Suprapubic skin (tissue), 4 donors: Measurements from ENCODE around the gene LIMA1. TPM values are rescaled to one million over a fixed set of nuclear protein-coding genes. Genes with fewer than 3 reads are reported as not detected.
"Not testable (repeated sequence)": the region's sequence is repeated elsewhere in the genome, so short reads cannot be mapped to it uniquely, and the experiment has no call there.

Experiments used
- DNase-seq, 2 donors: peaks; one replicate each; pipeline ENCODE4 v3.0.0-alpha.2; 2019; ENCODE audit warnings: low spot score in 2 of 2
- H3K27ac ChIP-seq: fragments of 200-600 bp; sonication (generic); one replicate; pipeline ENCODE4 v1.5.1; 2019
- H3K27me3 ChIP-seq: fragments of 200-600 bp; sonication (generic); one replicate; pipeline ENCODE4 v1.5.1; 2019
- H3K36me3 ChIP-seq: fragments of 200-600 bp; sonication (generic); one replicate; pipeline ENCODE4 v1.5.1; 2019
- H3K4me1 ChIP-seq: fragments of 200-600 bp; sonication (generic); one replicate; pipeline ENCODE4 v1.5.1; 2019
- H3K4me3 ChIP-seq: fragments of 200-600 bp; sonication (generic); one replicate; pipeline ENCODE4 v1.5.1; 2019; ENCODE audit warnings: mild to moderate bottlenecking
- H3K9me3 ChIP-seq: fragments of 200-600 bp; sonication (generic); one replicate; pipeline ENCODE4 v1.5.1; 2019
- CTCF ChIP-seq, 2 donors: fragments of 200-600 bp in 1 of 2; fragments of 450-650 bp in 1 of 2; sonication (generic) in 1 of 2; IDR thresholded peaks; one replicate each; pipeline ENCODE4 v1.5.1; 2016 to 2019; ENCODE audit warnings: antibody characterized with exemption in 2 of 2, mild to moderate bottlenecking in 1 of 2, moderate library complexity in 1 of 2
- EP300 ChIP-seq: sonication (generic); formaldehyde crosslinking; IDR thresholded peaks from one replicate; pipeline ENCODE4 v1.6.1; 2017; ENCODE audit warnings: antibody characterized with exemption
- POLR2A ChIP-seq, 2 donors: fragments of 450-650 bp; IDR thresholded peaks; one replicate each; pipeline ENCODE4 v1.6.1; 2017; ENCODE audit warnings: antibody characterized with exemption in 2 of 2, mild to moderate bottlenecking in 2 of 2, moderate library complexity in 2 of 2
- POLR2AphosphoS5 ChIP-seq, 3 donors: sonication (generic); formaldehyde crosslinking; IDR thresholded peaks; one replicate each; pipeline ENCODE4 v1.6.1; 2017; ENCODE audit warnings: antibody characterized with exemption in 3 of 3
- WGBS: methylation state at CpG from one replicate; pipeline ENCODE4 v1.1.5; 2018; 5-methylcytosine and 5-hydroxymethylcytosine counted together
- total RNA-seq, 4 donors: library from RNA; depleted of rRNA; stranded (reverse); fragments of >200 nt; gene quantifications; one replicate each; pipeline ENCODE4 v1.1.0, GENCODE V29; 2016

Gene LIMA1
- total RNA-seq, 4 donors from 2014 or later, result 66.6 to 105 (median 89.6) TPM

GRCh38 chr12:50222275-50222783, 61.0 kb downstream of the LIMA1 start:
- peaks cover 55% of the 10 kb centered on the region for H3K4me1 ChIP-seq

GRCh38 chr12:50221228-50222008, 61.9 kb downstream of the LIMA1 start:
- Histone ChIP-seq H3K27ac (peak overlapping the region; percentile 89), H3K9me3 (no peaks in the 10 kb centered on the region), H3K36me3 (no peaks in the 10 kb centered on the region), H3K4me1 (peaks cover 58% of the 10 kb centered on the region), H3K4me3 (peak overlapping the region; percentile 54), H3K27me3 (no peaks in the 10 kb centered on the region)
- no peak for DNase-seq
- 5% methylated on average over 9 of the region's 9 CpGs for WGBS
- no peak for TF ChIP-seq POLR2AphosphoS5 (IDR thresholded peaks at IDR 0.05)

More at GRCh38 chr12:50222275-50222783, 61.0 kb downstream of the LIMA1 start:
- 5% methylated on average over 5 of the region's 5 CpGs for WGBS
- peak in 1 of 2 donors; percentile 32 for TF ChIP-seq CTCF (IDR thresholded peaks at IDR 0.05)
- TF ChIP-seq POLR2AphosphoS5 (IDR thresholded peaks at IDR 0.05), result peak in 1 of 3 donors; percentile 46
- TF ChIP-seq POLR2A (IDR thresholded peaks at IDR 0.05), result no peak
- H3K27ac ChIP-seq, result peak overlapping the region; percentile 89
- no peaks in the 10 kb centered on the region for H3K9me3 ChIP-seq
- H3K27me3 ChIP-seq, result no peaks in the 10 kb centered on the region
- H3K36me3 ChIP-seq, result no peaks in the 10 kb centered on the region
- DNase-seq, result peak in 1 of 2 donors; percentile 82
- peak overlapping the region; percentile 54 for H3K4me3 ChIP-seq

- peak overlapping the region; percentile 89 for H3K27ac ChIP-seq
- DNase-seq, result no peak
- H3K27me3 ChIP-seq, result no peaks in the 10 kb centered on the region
- TF ChIP-seq EP300, result no peak
- no peak for TF ChIP-seq POLR2AphosphoS5 (IDR thresholded peaks at IDR 0.05)
- TF ChIP-seq POLR2A (IDR thresholded peaks at IDR 0.05), result no peak
- TF ChIP-seq CTCF (IDR thresholded peaks at IDR 0.05), result no peak
- H3K36me3 ChIP-seq, result no peaks in the 10 kb centered on the region
- H3K9me3 ChIP-seq, result no peaks in the 10 kb centered on the region
- WGBS, result 6% methylated on average over 4 of the region's 4 CpGs
- H3K4me1 ChIP-seq, result peaks cover 58% of the 10 kb centered on the region
- peak overlapping the region; percentile 54 for H3K4me3 ChIP-seq
Measured at GRCh38 chr12:50220363-50220995, 62.8 kb downstream of the LIMA1 start.

GRCh38 chr12:50219544-50219943, 63.8 kb downstream of the LIMA1 start:
- H3K9me3 ChIP-seq, result no peaks in the 10 kb centered on the region
- WGBS, result 95% methylated on average over 2 of the region's 2 CpGs
- no peak for DNase-seq
- H3K27me3 ChIP-seq, result no peaks in the 10 kb centered on the region
- H3K27ac ChIP-seq, result peak overlapping the region; percentile 89
- H3K4me1 ChIP-seq, result peaks cover 65% of the 10 kb centered on the region
- TF ChIP-seq POLR2A (IDR thresholded peaks at IDR 0.05) (no peak), POLR2AphosphoS5 (IDR thresholded peaks at IDR 0.05) (no peak), CTCF (IDR thresholded peaks at IDR 0.05) (no peak), EP300 (no peak)
- no peaks in the 10 kb centered on the region for H3K36me3 ChIP-seq
- peak overlapping the region; percentile 54 for H3K4me3 ChIP-seq

GRCh38 chr12:50219001-50219400, 64.3 kb downstream of the LIMA1 start:
- not testable (repeated sequence) for H3K36me3 ChIP-seq, H3K9me3 ChIP-seq, H3K4me3 ChIP-seq, H3K27me3 ChIP-seq, H3K27ac ChIP-seq, DNase-seq
- WGBS, result 90% methylated on average over 6 of the region's 6 CpGs
- H3K4me1 ChIP-seq, result peaks cover 67% of the 10 kb centered on the region

- no peak for TF ChIP-seq EP300
- TF ChIP-seq POLR2AphosphoS5 (IDR thresholded peaks at IDR 0.05), result no peak
- TF ChIP-seq CTCF (IDR thresholded peaks at IDR 0.05), result no peak
- TF ChIP-seq POLR2A (IDR thresholded peaks at IDR 0.05), result no peak
- H3K27ac ChIP-seq, result no peak overlapping the region
Measured at GRCh38 chr12:50218386-50218785, 64.9 kb downstream of the LIMA1 start.

More at GRCh38 chr12:50218386-50218785, 64.9 kb downstream of the LIMA1 start:
- WGBS, result 88% methylated on average over 4 of the region's 4 CpGs
- no peak overlapping the region for H3K4me3 ChIP-seq
- no peaks in the 10 kb centered on the region for H3K9me3 ChIP-seq
- H3K4me1 ChIP-seq, result peaks cover 64% of the 10 kb centered on the region
- no peaks in the 10 kb centered on the region for H3K36me3 ChIP-seq
- DNase-seq, result no peak
- no peaks in the 10 kb centered on the region for H3K27me3 ChIP-seq
